AG04450 (cell line): Measurements from ENCODE around the gene OST4. TPM values are rescaled to one million over a fixed set of nuclear protein-coding genes. Genes with fewer than 3 reads are reported as not detected.

ENCODE experiments used
- CTCF ChIA-PET: fragments of 300-600, 350-600 bp; formaldehyde crosslinking; extraction: SDS; loops from one replicate; lab custom pipeline; 2022; ENCODE audit warnings: antibody characterized with exemption, inconsistent platforms; lab: Charles Lee
- POLR2A ChIA-PET: fragments of 350-600 bp; formaldehyde crosslinking; extraction: SDS; loops from one replicate; lab custom pipeline; 2021; ENCODE audit warnings: antibody characterized with exemption, inconsistent platforms; lab: Yijun Ruan, JAX
- DNase-seq: peaks from one replicate; pipeline ENCODE4 v3.0.0-alpha.2; 2011; ENCODE audit warnings: low read depth, low spot score
- H3K27ac ChIP-seq: one replicate; pipeline ENCODE4 v1.5.1; 2012; ENCODE audit warnings: low read depth, low read length, control low read depth
- H3K27me3 ChIP-seq: one replicate; pipeline ENCODE4 v1.6.0; 2012; ENCODE audit warnings: low read length; ENCODE audit not compliant: control insufficient read depth, insufficient read depth
- H3K4me3 ChIP-seq: 2 replicates; pipeline ENCODE4 v1.5.1; 2011; ENCODE audit warnings: mild to moderate bottlenecking, low read depth, low read length, control low read depth
- H3K9me3 ChIP-seq: 2 replicates; pipeline ENCODE4 v1.5.1; 2012; ENCODE audit warnings: low read length; ENCODE audit not compliant: control insufficient read depth, insufficient read depth
- CTCF ChIP-seq: IDR thresholded peaks from 2 replicates; pipeline ENCODE4 v1.5.1; 2011; ENCODE audit warnings: low read depth, low read length, control low read depth, inconsistent platforms
- polyA plus RNA-seq: library from polyadenylated mRNA; depleted of rRNA; stranded (reverse); fragments of >200 nt; gene quantifications from 2 replicates; pipeline ENCODE4 v1.2.3, GENCODE V29; 2011

The OST4 gene
- polyA plus RNA-seq, 1 experiment, result 679 TPM

GRCh38 chr2:27092696-27093429 is 21.4 kb upstream of the OST4 start:
- DNase-seq, result no peak
- H3K27ac ChIP-seq, result no peak overlapping the region
- no peak overlapping the region for H3K4me3 ChIP-seq
- ChIA-PET CTCF (no interaction called here), POLR2A (no interaction called here)
- no peak for TF ChIP-seq CTCF
- H3K9me3 ChIP-seq, result no peaks in the 10 kb centered on the region
- H3K27me3 ChIP-seq, result no peaks in the 10 kb centered on the region

- TF ChIP-seq CTCF, result no peak
- no peak for DNase-seq
- Histone ChIP-seq H3K9me3 (no peaks in the 10 kb centered on the region), H3K27ac (no peak overlapping the region), H3K27me3 (no peaks in the 10 kb centered on the region), H3K4me3 (no peak overlapping the region)
- ChIA-PET CTCF (no interaction called here), POLR2A (no interaction called here)
These were observed 20.6 kb upstream of the OST4 start for GRCh38 chr2:27091746-27092695.

GRCh38 chr2:27089111-27089954 is 17.9 kb upstream of the OST4 start:
- Histone ChIP-seq H3K27me3 (no peaks in the 10 kb centered on the region), H3K9me3 (no peaks in the 10 kb centered on the region), H3K4me3 (no peak overlapping the region), H3K27ac (no peak overlapping the region)
- CTCF ChIA-PET, result interaction anchor here (0.6 to 1.0 kb wide), 4 partner anchors 44 to 662 kb away, joined by 3 to 10 read pairs (median 3); no protein-coding TSS in a partner anchor
- no peak for TF ChIP-seq CTCF
- POLR2A ChIA-PET, result interaction anchor here (0.9 to 1.4 kb wide), 3 partner anchors 18 to 24 kb away, joined by 3 to 5 read pairs (median 3); partner anchors contain the start of gene OST4
- DNase-seq, result no peak

- CTCF ChIA-PET, result interaction anchor here (0.6 to 1.0 kb wide), 2 partner anchors 45 to 103 kb away, joined by 3 read pairs; no protein-coding TSS in a partner anchor
- TF ChIP-seq CTCF, result no peak
- no peaks in the 10 kb centered on the region for H3K9me3 ChIP-seq
- H3K27me3 ChIP-seq, result no peaks in the 10 kb centered on the region
- no peak overlapping the region for H3K4me3 ChIP-seq
- H3K27ac ChIP-seq, result no peak overlapping the region
- no peak for DNase-seq
- POLR2A ChIA-PET, result interaction anchor here (0.9 to 1.4 kb wide), 2 partner anchors 17 to 20 kb away, joined by 3 to 5 read pairs; partner anchors contain the start of gene OST4
These were observed 17.2 kb upstream of the OST4 start for GRCh38 chr2:27088634-27089033.
